HS-5 (cell line): Measurements from ENCODE around the gene EED.
"Not testable (repeated sequence)": the region's sequence is repeated elsewhere in the genome, so short reads cannot be mapped to it uniquely, and the experiment has no call there.

Source experiments
- DNase-seq: peaks from one replicate; pipeline ENCODE4 v3.0.0-alpha.2; 2012; ENCODE audit warnings: low read depth

EED gene

DNA sequence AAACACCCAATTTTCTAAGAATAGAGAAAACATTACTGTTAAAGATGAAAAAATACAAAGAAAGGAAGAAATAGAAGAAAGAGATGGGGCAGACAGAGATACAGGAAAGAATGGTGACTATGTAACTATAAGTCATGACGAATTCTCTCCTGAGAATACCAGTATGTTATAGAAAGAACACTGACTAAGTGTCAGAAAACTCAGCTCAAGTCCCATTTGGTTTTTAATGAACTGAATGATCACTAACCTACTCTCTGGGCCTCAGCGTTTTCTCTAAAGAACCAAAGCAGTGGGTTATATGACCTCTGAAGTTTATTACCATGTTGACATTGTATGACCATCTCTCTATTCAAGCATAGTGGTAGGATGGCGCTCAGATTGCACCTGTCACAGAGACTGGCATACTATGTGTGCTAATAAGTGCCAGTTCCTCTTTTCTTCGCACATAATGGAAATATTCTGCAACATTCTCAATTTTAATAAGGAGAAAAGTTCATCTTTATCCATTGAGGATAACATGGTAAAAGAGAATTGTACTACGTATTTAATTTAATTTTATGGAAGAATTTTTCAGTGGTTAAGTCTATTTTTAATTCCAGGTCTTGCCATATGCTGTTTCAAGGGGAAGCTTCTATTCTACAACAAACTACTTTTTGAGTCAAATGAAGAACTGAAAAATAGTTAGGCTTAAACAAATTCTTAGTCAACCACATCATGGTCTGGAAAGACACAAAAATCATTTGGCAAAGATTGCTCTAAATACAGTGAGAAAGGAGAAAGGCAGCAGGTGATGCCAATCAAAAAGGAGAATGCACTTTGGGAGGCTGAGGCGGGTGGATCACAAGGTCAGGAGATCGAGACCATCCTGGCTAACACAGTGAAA lies 25.0 kb upstream of the EED start:
- no peak for DNase-seq

DNA sequence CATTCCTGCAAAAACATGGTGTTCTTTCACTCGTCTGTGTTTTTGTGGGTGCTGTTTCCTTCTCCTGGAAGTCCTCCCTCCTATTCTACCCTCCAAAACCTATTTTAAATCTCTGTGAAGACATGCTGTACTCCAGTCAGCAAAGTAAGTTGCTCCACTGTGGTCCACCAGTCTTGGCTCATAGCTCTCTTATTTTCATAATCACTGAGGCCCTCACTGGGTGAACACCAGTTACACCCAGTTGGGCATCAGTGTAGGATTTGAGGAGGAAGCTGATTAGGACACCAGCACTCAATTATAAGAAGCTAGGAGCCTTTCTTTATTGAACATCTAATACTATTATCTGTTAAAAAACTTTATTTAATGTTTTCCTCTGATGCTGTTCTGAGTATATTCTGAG lies 23.9 kb upstream of the EED start:
- DNase-seq, result no peak

GRCh38 chr11:86222081-86222480 lies 22.5 kb upstream of the EED start:
- DNase-seq, result no peak

DNA sequence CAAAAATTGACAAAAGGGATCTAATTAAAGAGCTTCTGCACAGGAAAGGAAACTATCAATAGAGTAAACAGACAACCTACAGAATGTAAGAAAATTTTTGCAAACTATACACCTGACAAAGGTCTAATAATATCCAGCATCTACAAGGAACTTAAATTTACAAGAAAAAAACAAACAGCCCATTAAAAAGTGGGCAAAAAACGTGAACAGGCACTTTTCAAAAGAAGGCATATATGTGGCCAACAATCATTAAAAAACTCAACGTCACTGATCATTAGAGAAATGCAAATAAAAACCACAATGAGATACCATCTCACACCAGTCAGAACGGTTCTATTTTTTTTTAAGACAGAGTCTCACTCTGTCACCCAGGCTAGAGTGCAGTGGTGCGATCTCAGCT lies 20.0 kb upstream of the EED start:
- not testable (repeated sequence) for DNase-seq

- not testable (repeated sequence) for DNase-seq
Measured at GRCh38 chr11:86225344-86225743, 19.2 kb upstream of the EED start.

- DNase-seq, result no peak
Measured at GRCh38 chr11:86228269-86229038, 16.1 kb upstream of the EED start.

DNA sequence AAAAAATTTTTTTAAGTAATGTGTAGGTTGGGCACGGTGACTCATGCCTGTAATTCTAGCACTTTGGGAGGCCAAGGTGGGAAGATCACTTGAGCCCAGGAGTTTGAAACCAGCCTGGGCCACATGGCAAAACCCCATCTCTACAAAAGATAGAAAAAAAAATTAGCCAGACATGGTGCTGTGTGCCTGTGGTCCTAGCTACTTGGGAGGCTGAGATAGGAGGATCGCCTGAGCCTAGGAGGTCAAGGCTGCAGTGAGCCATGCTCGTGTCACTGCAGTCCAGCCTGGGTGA lies 15.6 kb upstream of the EED start:
- not testable (repeated sequence) for DNase-seq

- no peak for DNase-seq
Measured at GRCh38 chr11:86230179-86230804, 14.3 kb upstream of the EED start.

- no peak for DNase-seq
Measured at GRCh38 chr11:86230921-86231434, 13.6 kb upstream of the EED start.

DNA sequence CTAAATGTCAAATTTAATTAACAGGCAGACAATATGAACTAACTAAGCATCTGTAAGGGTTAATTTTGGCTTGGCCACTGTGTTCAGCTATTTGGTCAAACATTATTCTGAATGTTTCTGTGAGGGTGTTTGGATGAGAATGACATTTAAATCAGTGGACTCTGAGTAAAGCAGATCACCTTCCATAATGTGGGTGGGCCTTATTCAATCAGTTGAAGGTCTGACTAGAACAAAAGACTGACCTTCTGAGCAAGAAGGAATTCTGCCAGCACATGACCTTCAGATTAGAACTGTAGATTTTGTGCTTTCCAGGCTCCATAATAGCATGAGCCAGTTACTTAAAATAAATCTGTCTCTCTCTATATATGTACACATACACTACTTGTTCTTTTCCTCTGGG lies 12.0 kb upstream of the EED start:
- no peak for DNase-seq

- DNase-seq, result no peak
Measured at GRCh38 chr11:86234831-86235461, 9.6 kb upstream of the EED start.

GRCh38 chr11:86237267-86237804 lies 7.2 kb upstream of the EED start:
- DNase-seq, result no peak

GRCh38 chr11:86240164-86240563 lies 4.4 kb upstream of the EED start:
- no peak for DNase-seq

DNA sequence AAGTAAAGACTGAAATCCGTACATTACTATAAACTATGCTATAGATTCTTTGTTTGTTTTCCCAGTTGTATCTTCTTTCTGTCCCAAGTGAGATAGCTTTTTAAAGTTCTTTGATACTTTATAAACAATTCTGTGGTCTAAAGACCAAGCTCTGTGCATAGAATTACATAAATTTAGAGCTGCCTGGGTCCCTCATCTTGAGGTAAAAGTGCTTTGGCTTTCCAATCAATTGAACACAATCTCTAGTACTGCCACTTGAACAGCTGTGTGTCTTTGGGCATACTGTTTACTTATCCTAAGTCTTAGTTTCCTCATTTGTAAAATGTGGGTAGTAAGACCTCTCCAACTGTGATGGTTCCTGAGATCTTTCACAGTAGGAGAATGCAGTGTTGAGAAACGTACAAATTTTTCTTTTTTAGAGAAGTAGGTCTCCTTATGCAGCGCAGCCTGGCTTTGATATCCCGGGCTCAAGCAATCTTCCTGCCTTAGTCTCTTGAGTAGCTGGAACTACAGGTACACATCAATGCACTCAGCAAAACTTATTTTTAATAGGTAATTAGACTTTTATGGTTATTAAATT lies 2.5 kb upstream of the EED start:
- DNase-seq, result no peak

DNA sequence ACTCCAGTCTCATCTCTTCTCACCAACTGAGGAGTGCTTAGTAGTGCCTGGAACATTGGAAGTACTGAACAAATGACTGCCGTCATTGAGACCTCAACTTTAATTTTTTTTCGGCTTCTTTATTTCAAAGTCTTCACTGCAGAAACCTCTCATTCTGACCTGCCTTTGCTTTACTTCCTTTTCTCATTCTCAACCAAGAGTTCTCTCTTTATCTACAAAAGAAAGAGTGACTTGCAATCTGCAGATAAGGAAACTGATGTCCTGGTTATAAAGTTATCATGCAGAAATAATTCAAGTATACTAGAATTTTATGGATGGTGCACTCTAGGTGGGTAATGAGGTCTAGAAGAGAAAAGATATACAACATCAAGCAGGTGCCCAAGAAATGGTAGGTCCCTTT lies 1.2 kb upstream of the EED start:
- DNase-seq, result no peak

DNA sequence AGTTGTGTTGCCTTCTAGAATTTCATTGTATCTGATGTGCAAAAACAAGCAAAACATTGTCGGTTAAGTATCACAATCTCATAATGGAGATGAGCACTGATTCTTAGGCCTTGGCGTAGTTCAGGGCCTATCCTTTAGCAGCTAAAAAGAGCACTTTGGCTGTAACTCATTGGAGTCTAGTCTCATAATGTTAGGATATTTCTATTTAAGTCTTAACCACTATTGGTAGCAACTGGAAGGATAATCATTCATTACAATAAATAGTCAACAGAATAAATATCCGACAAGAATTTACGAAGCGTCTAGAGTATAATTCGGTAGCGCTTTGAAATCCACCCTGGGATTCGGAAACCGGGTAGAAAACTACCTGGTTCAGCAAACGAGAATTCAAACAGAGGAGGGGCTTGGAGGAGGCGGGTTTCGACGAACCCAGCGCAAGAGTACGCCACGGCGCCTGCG lies 461 bp upstream of the EED start:
- no peak for DNase-seq

DNA sequence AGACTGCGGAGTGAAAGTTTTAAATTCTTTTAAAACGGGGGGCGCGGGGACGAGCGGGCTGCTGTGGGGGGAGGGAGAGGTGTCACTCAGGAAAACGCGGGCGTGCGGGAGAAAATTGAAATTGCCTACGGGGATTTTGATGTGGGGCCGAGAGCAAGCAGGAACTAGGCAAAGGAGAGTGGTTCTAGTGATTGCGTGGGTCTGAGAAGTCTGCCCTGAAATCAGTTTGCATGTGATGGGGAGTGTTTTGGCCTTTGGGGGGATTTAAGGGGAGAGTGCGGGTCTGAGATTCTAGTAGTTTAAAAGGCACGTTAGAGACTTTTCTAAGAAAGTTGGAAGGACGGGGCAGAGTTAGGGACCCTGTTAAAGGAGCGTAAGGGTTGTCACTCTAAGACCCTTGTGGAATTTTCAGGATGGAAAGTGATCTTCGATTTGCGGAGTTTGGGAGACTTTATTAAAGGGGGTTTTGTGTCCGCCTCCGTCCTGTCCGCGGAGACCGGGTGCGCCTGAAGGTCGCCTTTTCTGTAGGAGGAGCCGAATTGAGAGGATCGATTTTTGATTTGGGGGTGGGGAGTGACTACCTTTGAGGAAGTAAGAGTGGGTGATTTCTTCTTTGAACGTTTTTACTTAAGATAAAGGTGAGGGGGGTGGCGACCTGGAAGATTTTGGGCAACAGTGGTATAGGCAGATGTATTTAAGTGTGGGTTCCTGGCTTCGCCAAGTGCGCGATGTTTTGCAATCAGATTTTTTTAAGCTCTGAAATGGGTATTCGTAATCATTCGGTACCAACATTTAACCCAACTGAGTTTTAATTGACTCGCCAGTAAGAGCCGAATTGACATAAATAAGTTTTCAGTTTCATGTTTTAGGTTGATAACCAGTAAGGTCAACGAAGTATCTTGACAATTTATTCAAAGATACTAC lies 1.1 kb downstream of the EED start:
- DNase-seq, result no peak

DNA sequence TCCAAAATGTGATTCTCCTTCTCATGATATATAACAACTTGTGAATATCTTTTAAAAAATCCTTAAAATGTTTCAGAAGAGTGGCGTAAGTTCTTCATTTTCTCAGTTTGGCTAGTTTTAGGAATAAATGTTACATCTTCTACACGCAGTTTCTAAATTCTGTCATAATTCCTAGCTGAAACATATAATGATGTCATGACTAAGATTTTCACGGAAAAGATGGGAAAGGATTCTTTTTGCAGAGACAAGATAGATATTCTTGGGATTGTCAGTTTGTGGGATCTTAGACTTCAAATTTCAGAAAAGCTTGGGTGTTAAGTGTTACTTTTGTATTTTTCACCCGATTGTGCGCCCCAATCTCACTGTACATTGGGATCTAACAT lies 1.7 kb downstream of the EED start:
- DNase-seq, result no peak

DNA sequence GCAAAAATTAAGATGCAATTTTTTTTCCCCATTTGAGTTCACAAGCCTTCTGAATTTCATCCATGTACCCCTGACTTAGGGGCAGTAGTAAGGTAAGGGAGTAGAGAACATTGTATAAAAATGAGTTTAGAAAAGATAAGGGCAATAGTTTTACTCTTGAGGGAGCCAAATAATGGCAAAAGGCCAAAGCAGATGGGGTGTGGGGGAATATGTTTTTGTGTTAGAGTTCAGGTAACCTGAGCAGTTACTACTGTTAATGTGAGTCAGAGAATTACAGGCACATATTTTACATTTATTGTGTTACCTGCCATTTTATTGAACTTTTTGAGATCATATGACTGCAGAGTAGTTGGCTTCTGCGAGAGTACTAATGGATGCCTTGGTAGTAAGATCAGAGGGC lies 3.1 kb downstream of the EED start:
- DNase-seq, result no peak

- DNase-seq, result no peak
Measured at GRCh38 chr11:86248609-86249008, 4.1 kb downstream of the EED start.
